Right atrium auricular region (tissue), 2 donors: ENCODE measurements around the gene CELSR1. TPM values are rescaled to one million over a fixed set of nuclear protein-coding genes. Genes with fewer than 3 reads are reported as not detected.

ENCODE experiments used
- DNase-seq: peaks from one replicate; pipeline ENCODE4 v3.0.0-alpha.2; 2019; ENCODE audit warnings: low spot score
- H3K27ac ChIP-seq, 2 donors: fragments of 200-600 bp; sonication (generic); 1 replicate in 1 of 2; 2 replicates in 1 of 2; pipeline ENCODE4 v1.5.1; 2016 to 2019
- H3K27me3 ChIP-seq, 2 donors: fragments of 200-600 bp; sonication (generic); one replicate each; pipeline versions ENCODE4 v1.5.1 to v1.6.0; 2017 to 2019
- H3K36me3 ChIP-seq: fragments of 200-600 bp; sonication (generic); one replicate; pipeline ENCODE4 v1.5.1; 2016
- H3K4me1 ChIP-seq, 2 donors: fragments of 200-600 bp; sonication (generic); one replicate each; pipeline versions ENCODE4 v1.5.1 to v1.6.0; 2017 to 2019
- H3K4me3 ChIP-seq, 2 donors: fragments of 200-600 bp; sonication (generic); 1 replicate in 1 of 2; 2 replicates in 1 of 2; pipeline ENCODE4 v1.5.1; 2017 to 2019; ENCODE audit warnings: mild to moderate bottlenecking in 1 of 2, moderate library complexity in 1 of 2
- H3K9me3 ChIP-seq, 2 donors: fragments of 200-600 bp; sonication (generic); one replicate each; pipeline ENCODE4 v1.5.1; 2019
- total RNA-seq, 2 donors: library from RNA; depleted of rRNA; stranded (reverse); fragments of >200 nt; gene quantifications; one replicate each; pipeline ENCODE4 v1.1.0, GENCODE V29; 2016
- TF ChIP-seq, protein P1 (sequence below), 2 donors: fragments of 200-600 bp; sonication (generic); IDR thresholded peaks; one replicate each; pipeline ENCODE4 v1.5.1; 2019; ENCODE audit warnings: antibody characterized with exemption in 2 of 2

The CELSR1 gene
- total RNA-seq, 2 donors from 2014 or later, result 7.1 to 9.6 TPM

GRCh38 chr22:46378426-46379065, 158.9 kb downstream of the CELSR1 start:
- H3K4me1 ChIP-seq, result peaks cover 0 to 7% of the 10 kb centered on the region in 2 donors
- TF ChIP-seq, protein P1, sequence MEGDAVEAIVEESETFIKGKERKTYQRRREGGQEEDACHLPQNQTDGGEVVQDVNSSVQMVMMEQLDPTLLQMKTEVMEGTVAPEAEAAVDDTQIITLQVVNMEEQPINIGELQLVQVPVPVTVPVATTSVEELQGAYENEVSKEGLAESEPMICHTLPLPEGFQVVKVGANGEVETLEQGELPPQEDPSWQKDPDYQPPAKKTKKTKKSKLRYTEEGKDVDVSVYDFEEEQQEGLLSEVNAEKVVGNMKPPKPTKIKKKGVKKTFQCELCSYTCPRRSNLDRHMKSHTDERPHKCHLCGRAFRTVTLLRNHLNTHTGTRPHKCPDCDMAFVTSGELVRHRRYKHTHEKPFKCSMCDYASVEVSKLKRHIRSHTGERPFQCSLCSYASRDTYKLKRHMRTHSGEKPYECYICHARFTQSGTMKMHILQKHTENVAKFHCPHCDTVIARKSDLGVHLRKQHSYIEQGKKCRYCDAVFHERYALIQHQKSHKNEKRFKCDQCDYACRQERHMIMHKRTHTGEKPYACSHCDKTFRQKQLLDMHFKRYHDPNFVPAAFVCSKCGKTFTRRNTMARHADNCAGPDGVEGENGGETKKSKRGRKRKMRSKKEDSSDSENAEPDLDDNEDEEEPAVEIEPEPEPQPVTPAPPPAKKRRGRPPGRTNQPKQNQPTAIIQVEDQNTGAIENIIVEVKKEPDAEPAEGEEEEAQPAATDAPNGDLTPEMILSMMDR (IDR thresholded peaks at IDR 0.05), result no peak
- no peaks in the 10 kb centered on the region for H3K36me3 ChIP-seq
- H3K27ac ChIP-seq, result no peak overlapping the region
- peaks cover 0 to 9% of the 10 kb centered on the region in 2 donors for H3K9me3 ChIP-seq
- H3K4me3 ChIP-seq, result no peak overlapping the region
- no peak for DNase-seq
- no peaks in the 10 kb centered on the region for H3K27me3 ChIP-seq

- Histone ChIP-seq H3K27ac (no peak overlapping the region), H3K4me1 (peaks cover 0 to 7% of the 10 kb centered on the region in 2 donors), H3K9me3 (peaks cover 0 to 9% of the 10 kb centered on the region in 2 donors), H3K36me3 (no peaks in the 10 kb centered on the region), H3K27me3 (no peaks in the 10 kb centered on the region), H3K4me3 (no peak overlapping the region)
- TF ChIP-seq, protein P1 (IDR thresholded peaks at IDR 0.05), result no peak
- DNase-seq, result no peak
Measured at GRCh38 chr22:46377525-46378425, 159.6 kb downstream of the CELSR1 start.

- Histone ChIP-seq H3K9me3 (peaks cover 0 to 9% of the 10 kb centered on the region in 2 donors), H3K27ac (no peak overlapping the region), H3K4me3 (no peak overlapping the region), H3K27me3 (no peaks in the 10 kb centered on the region), H3K36me3 (no peaks in the 10 kb centered on the region), H3K4me1 (peaks cover 0 to 7% of the 10 kb centered on the region in 2 donors)
- no peak for DNase-seq
- TF ChIP-seq, protein P1 (IDR thresholded peaks at IDR 0.05), result no peak
Measured at GRCh38 chr22:46376908-46377524, 160.4 kb downstream of the CELSR1 start.

GRCh38 chr22:46376111-46376510, 161.3 kb downstream of the CELSR1 start:
- no peaks in the 10 kb centered on the region for H3K27me3 ChIP-seq
- TF ChIP-seq, protein P1 (IDR thresholded peaks at IDR 0.05), result no peak
- H3K9me3 ChIP-seq, result peaks cover 0 to 9% of the 10 kb centered on the region in 2 donors
- no peak for DNase-seq
- H3K27ac ChIP-seq, result no peak overlapping the region
- no peaks in the 10 kb centered on the region for H3K36me3 ChIP-seq
- H3K4me3 ChIP-seq, result no peak overlapping the region
- peaks cover 0 to 7% of the 10 kb centered on the region in 2 donors for H3K4me1 ChIP-seq

DNA sequence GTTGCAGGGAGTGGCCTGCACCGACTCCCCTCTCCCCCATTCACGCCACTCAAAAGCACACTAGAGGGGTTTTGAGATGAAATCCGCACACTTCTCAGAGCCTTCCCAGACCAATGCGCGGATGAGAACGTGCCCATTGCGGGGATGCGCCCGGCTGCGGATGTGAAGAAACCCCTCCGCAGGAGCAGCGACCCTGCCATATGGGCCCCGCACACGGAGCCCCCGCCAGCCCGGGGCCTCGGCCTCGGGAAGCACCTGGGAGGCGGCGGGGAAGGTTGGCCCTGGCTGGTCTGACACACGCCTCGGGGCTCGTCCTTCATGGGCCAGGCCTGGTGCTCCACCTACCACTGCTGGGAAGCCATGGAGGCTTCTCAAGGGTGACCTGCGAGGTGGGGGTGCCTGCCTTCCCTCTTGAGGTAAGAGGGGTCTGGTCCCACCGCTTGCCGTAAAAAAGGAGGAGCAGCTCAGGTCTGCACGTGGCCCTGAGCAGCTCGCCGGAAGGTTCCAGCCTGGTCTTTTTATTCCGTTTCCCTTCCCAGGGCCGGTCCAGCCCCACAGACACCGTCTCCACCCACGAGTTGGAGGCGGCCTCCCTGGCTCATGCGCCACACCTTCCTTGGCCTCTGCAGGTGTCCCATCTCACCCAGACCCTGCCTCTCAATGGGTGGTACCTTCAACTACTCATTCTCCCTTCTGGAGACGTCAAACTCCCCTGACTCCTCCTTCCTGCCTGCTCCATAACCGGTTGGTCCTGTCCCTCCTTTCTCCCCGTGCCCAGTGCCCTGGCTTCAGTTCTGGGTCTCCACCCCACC, 162.6 kb downstream of the CELSR1 start:
- no peak overlapping the region for H3K4me3 ChIP-seq
- no peak overlapping the region for H3K27ac ChIP-seq
- no peak for DNase-seq
- H3K9me3 ChIP-seq, result peaks cover 0 to 9% of the 10 kb centered on the region in 2 donors
- H3K4me1 ChIP-seq, result peaks cover 0 to 7% of the 10 kb centered on the region in 2 donors
- H3K27me3 ChIP-seq, result no peaks in the 10 kb centered on the region
- H3K36me3 ChIP-seq, result no peaks in the 10 kb centered on the region
- TF ChIP-seq, protein P1 (IDR thresholded peaks at IDR 0.05), result no peak
